ENCODE data around the gene PTPN11.
"Not testable (repeated sequence)": the region's sequence is repeated elsewhere in the genome, so short reads cannot be mapped to it uniquely, and the experiment has no call there.

PTPN11 gene

GRCh38 chr12:112401054-112401453 lies 17.7 kb upstream of the PTPN11 start:
- H3K4me3 ChIP-seq (ENCODE audit: low read length), result no peak overlapping the region
- TF ChIP-seq CTCF (conservative IDR thresholded peaks at IDR 0.05; ENCODE audit: low read length), result no peak
- no peak for DNase-seq (ENCODE audit: low read depth)

GRCh38 chr12:112401903-112402498 lies 16.7 kb upstream of the PTPN11 start:
- H3K4me3 ChIP-seq (ENCODE audit: low read length), result no peak overlapping the region
- TF ChIP-seq CTCF (conservative IDR thresholded peaks at IDR 0.05; ENCODE audit: low read length), result no peak
- DNase-seq (ENCODE audit: low read depth), result no peak

- no peak for DNase-seq (ENCODE audit: low read depth)
- no peak for TF ChIP-seq CTCF (conservative IDR thresholded peaks at IDR 0.05; ENCODE audit: low read length)
- no peak overlapping the region for H3K4me3 ChIP-seq (ENCODE audit: low read length)
Measured at GRCh38 chr12:112406519-112407488, 11.9 kb upstream of the PTPN11 start.

- not testable (repeated sequence) for DNase-seq (ENCODE audit: low read depth)
- H3K4me3 ChIP-seq (ENCODE audit: low read length), result peak overlapping the region; percentile 49; the same call in 1 of the 2 replicates
Measured at GRCh38 chr12:112407683-112408082, 11.1 kb upstream of the PTPN11 start.

GRCh38 chr12:112408621-112409020 lies 10.1 kb upstream of the PTPN11 start:
- peak overlapping the region; percentile 79 for H3K4me3 ChIP-seq (ENCODE audit: low read length)
- DNase-seq (ENCODE audit: low read depth), result no peak
- no peak for TF ChIP-seq CTCF (conservative IDR thresholded peaks at IDR 0.05; ENCODE audit: low read length)

GRCh38 chr12:112409064-112409905 lies 9.5 kb upstream of the PTPN11 start, which contains the start of gene RPL6:
TSS of gene RPL6 (minus strand) at chr12:112409605. CDS start at chr12:112408656, 949 bp downstream.
- DNase-seq (ENCODE audit: low read depth), result peak; percentile 93
- TF ChIP-seq CTCF (conservative IDR thresholded peaks at IDR 0.05; ENCODE audit: low read length), result no peak
- H3K4me3 ChIP-seq (ENCODE audit: low read length), result peak within 1 kb of the TSS; percentile 79

- no peak for DNase-seq (ENCODE audit: low read depth)
- no peak for TF ChIP-seq CTCF (conservative IDR thresholded peaks at IDR 0.05; ENCODE audit: low read length)
- H3K4me3 ChIP-seq (ENCODE audit: low read length), result no peak overlapping the region
Measured at GRCh38 chr12:112409906-112410244, 8.9 kb upstream of the PTPN11 start.
